Panc1 (cell line): ENCODE measurements around the gene FHIT. TPM values are rescaled to one million over a fixed set of nuclear protein-coding genes. Genes with fewer than 3 reads are reported as not detected.

Experiments
- ATAC-seq: fragments of 200-7000 bp; cut with Tn5 transposase; 2 replicates; pipeline ENCODE4 v1.9.1; 2020; ENCODE audit warnings: mild to moderate bottlenecking, moderate library complexity
- BruUV-seq: library from RNA; stranded (reverse); fragments of 400-500 nt; replicated peaks from 2 replicates; lab custom pipeline; 2021; lab: Mats Ljungman, UMichigan
- CTCF ChIA-PET: fragments of 300-600 bp; sonication (Branson Sonifier 250); formaldehyde crosslinking; loops from one replicate; lab custom pipeline; 2022; ENCODE audit warnings: antibody characterized with exemption; lab: Charles Lee
- POLR2A ChIA-PET: fragments of 300-600 bp; sonication (Branson Sonifier 250); formaldehyde crosslinking; loops from one replicate; lab custom pipeline; 2022; ENCODE audit warnings: antibody characterized with exemption; lab: Charles Lee
- DNase-seq: peaks from one replicate; pipeline ENCODE4 v3.0.0-alpha.2; 2010; ENCODE audit warnings: low read depth, low spot score
- H3K27ac ChIP-seq: 2 replicates; pipeline ENCODE4 v1.5.1; 2011; ENCODE audit warnings: mild to moderate bottlenecking, low read length, inconsistent platforms
- H3K27me3 ChIP-seq: fragments of 200-500 bp; sonication (Bioruptor generic); 2 replicates; pipeline ENCODE4 v1.6.0; 2014; ENCODE audit warnings: low read length, inconsistent platforms; ENCODE audit not compliant: control insufficient read depth, insufficient read depth
- H3K36me3 ChIP-seq: fragments of 200-500 bp; sonication (Bioruptor generic); 2 replicates; pipeline ENCODE4 v1.5.1; 2014; ENCODE audit warnings: inconsistent platforms, mild to moderate bottlenecking, low read length, moderate library complexity; ENCODE audit not compliant: control insufficient read depth, insufficient read depth
- H3K4me1 ChIP-seq: 2 replicates; pipeline ENCODE4 v1.5.1; 2011; ENCODE audit warnings: inconsistent platforms, mild to moderate bottlenecking, low read length, moderate library complexity; ENCODE audit not compliant: control insufficient read depth, insufficient read depth
- H3K4me3 ChIP-seq, 2 experiments: 2 replicates each; pipeline ENCODE4 v1.5.1; 2011 to 2012; ENCODE audit warnings: low read depth in 2 of 2, low read length in 2 of 2, mild to moderate bottlenecking in 2 of 2, inconsistent platforms in 1 of 2, moderate library complexity in 1 of 2
- H3K9me3 ChIP-seq: fragments of 200-500 bp; sonication (Bioruptor generic); 2 replicates; pipeline ENCODE4 v1.5.1; 2014; ENCODE audit warnings: low read depth, mild to moderate bottlenecking, inconsistent platforms, low read length, moderate library complexity; ENCODE audit not compliant: control insufficient read depth, insufficient read depth
- POLR2AphosphoS5 ChIP-seq: IDR thresholded peaks from 2 replicates; pipeline ENCODE4 v1.6.1; 2012; ENCODE audit warnings: mild to moderate bottlenecking, low read depth, low read length, moderate library complexity
- SIN3A ChIP-seq: IDR thresholded peaks from 2 replicates; pipeline ENCODE4 v1.6.1; 2012; ENCODE audit warnings: low read depth, mild to moderate bottlenecking, low read length, moderate library complexity, borderline replicate concordance; ENCODE audit not compliant: insufficient read depth
- TCF7L2 ChIP-seq: IDR thresholded peaks from 2 replicates; pipeline ENCODE4 v1.6.1; 2011; ENCODE audit warnings: mild to moderate bottlenecking, low read depth, low read length, inconsistent platforms
- in situ Hi-C: cut with HindIII; loops from 2 replicates; pipeline ENCODE4 v1.10.0; 2016; ENCODE audit warnings: low sequenced_read_pairs, low pct_unique_long_range_greater_than_20kb
- intact Hi-C: fragments of 100-400 bp; cut with micrococcal nuclease; formaldehyde crosslinking; loops from one replicate; pipeline ENCODE4 v1.10.0; 2022; ENCODE audit not compliant: unreplicated experiment
- total RNA-seq: library from RNA; stranded (reverse); gene quantifications from one replicate; pipeline ENCODE4 v1.2.1, GENCODE V29; 2021; ENCODE audit not compliant: unreplicated experiment
- TF ChIP-seq, protein P1 (sequence below), 2 experiments: IDR thresholded peaks; 2 replicates each; pipeline ENCODE4 v1.6.1; 2011 to 2012; ENCODE audit warnings: low read depth in 2 of 2, control low read depth in 1 of 2, low read length in 1 of 2, mild to moderate bottlenecking in 1 of 2, moderate library complexity in 1 of 2; ENCODE audit not compliant: insufficient read depth in 1 of 2
- TF ChIP-seq, protein P2 (sequence below): fragments of 450-650 bp; IDR thresholded peaks from 2 replicates; pipeline ENCODE4 v1.5.1; 2017; ENCODE audit warnings: mild to moderate bottlenecking

The FHIT gene
- total RNA-seq, 1 experiment from 2014 or later = 2.2 TPM

DNA sequence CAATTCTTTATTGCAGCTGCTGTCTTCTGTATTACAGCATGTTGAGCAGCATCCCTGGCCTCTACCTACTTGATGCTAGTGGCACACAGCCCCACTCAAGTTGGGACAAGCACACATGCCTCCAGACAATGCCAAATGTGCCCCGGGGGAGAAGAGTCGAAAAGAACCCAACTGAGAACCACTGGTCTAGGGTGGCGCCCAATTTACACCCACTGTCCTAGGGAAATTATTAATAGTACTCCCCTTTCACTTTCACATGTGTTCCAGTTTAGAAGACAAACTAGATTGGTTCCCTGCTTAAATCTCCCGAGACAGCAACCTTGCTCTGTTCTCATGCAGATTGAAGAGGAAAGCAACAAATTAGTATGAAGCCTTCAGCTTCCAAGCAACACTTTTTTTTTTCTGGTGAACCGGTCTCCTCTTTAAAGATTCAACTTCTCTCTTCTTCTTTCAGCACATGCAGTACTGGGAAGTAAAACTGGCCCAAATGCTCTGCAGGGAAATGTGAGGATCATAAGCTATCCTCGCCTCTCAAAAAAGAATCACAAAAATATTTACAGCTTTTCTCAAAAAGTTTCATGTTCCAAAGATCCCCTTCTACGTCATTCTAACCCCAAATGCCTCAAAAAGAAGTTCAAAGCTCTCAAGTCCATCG is 1377.5 kb downstream of the FHIT start:
- Histone ChIP-seq H3K27ac (no peak overlapping the region), H3K9me3 (no peaks in the 10 kb centered on the region), H3K4me1 (no peaks in the 10 kb centered on the region), H3K36me3 (no peaks in the 10 kb centered on the region), H3K4me3 (no peak overlapping the region), H3K27me3 (no peaks in the 10 kb centered on the region)
- in situ Hi-C loops = no loop called here
- intact Hi-C loops = no loop called here
- BruUV-seq = no TSS peak
- TF ChIP-seq, protein P1, sequence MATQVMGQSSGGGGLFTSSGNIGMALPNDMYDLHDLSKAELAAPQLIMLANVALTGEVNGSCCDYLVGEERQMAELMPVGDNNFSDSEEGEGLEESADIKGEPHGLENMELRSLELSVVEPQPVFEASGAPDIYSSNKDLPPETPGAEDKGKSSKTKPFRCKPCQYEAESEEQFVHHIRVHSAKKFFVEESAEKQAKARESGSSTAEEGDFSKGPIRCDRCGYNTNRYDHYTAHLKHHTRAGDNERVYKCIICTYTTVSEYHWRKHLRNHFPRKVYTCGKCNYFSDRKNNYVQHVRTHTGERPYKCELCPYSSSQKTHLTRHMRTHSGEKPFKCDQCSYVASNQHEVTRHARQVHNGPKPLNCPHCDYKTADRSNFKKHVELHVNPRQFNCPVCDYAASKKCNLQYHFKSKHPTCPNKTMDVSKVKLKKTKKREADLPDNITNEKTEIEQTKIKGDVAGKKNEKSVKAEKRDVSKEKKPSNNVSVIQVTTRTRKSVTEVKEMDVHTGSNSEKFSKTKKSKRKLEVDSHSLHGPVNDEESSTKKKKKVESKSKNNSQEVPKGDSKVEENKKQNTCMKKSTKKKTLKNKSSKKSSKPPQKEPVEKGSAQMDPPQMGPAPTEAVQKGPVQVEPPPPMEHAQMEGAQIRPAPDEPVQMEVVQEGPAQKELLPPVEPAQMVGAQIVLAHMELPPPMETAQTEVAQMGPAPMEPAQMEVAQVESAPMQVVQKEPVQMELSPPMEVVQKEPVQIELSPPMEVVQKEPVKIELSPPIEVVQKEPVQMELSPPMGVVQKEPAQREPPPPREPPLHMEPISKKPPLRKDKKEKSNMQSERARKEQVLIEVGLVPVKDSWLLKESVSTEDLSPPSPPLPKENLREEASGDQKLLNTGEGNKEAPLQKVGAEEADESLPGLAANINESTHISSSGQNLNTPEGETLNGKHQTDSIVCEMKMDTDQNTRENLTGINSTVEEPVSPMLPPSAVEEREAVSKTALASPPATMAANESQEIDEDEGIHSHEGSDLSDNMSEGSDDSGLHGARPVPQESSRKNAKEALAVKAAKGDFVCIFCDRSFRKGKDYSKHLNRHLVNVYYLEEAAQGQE (IDR thresholded peaks at IDR 0.05; ENCODE audit: insufficient read depth in 1 of 2, low read depth in 2 of 2, low read length in 1 of 2) = no peak
- no peak for TF ChIP-seq SIN3A
- TF ChIP-seq TCF7L2 = no peak
- TF ChIP-seq POLR2AphosphoS5 = no peak
- TF ChIP-seq, protein P2, sequence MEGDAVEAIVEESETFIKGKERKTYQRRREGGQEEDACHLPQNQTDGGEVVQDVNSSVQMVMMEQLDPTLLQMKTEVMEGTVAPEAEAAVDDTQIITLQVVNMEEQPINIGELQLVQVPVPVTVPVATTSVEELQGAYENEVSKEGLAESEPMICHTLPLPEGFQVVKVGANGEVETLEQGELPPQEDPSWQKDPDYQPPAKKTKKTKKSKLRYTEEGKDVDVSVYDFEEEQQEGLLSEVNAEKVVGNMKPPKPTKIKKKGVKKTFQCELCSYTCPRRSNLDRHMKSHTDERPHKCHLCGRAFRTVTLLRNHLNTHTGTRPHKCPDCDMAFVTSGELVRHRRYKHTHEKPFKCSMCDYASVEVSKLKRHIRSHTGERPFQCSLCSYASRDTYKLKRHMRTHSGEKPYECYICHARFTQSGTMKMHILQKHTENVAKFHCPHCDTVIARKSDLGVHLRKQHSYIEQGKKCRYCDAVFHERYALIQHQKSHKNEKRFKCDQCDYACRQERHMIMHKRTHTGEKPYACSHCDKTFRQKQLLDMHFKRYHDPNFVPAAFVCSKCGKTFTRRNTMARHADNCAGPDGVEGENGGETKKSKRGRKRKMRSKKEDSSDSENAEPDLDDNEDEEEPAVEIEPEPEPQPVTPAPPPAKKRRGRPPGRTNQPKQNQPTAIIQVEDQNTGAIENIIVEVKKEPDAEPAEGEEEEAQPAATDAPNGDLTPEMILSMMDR = no peak
- CTCF ChIA-PET = no interaction called here
- ATAC-seq = no peak
- POLR2A ChIA-PET = no interaction called here
- DNase-seq = no peak

DNA sequence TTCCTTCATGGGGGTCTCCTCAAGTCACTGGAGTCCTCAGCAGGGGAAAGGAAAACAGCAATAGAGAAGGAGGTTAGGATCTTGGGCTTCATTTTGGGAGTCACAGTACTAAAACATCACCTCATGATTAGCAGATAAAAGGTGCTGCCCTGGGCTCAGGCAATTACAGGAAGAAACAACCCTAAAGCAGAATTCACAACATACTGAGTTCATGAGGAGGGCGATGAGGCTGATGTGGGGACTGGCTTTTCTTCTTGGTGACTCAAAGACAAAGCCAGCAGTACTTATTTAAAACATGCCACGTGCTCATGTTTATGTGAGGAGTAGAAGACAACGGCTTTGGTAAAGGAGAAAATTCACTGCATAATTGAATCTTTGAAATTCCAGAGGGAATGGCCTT is 1379.1 kb downstream of the FHIT start:
- no peaks in the 10 kb centered on the region for H3K36me3 ChIP-seq
- ATAC-seq (no peak), DNase-seq (no peak)
- H3K4me1 ChIP-seq = no peaks in the 10 kb centered on the region
- CTCF ChIA-PET = no interaction called here
- in situ Hi-C loops = no loop called here
- TF ChIP-seq, protein P2 = no peak
- TF ChIP-seq, protein P1 (IDR thresholded peaks at IDR 0.05; ENCODE audit: insufficient read depth in 1 of 2, low read depth in 2 of 2, low read length in 1 of 2) = no peak
- TF ChIP-seq POLR2AphosphoS5 (no peak), TCF7L2 (no peak), SIN3A (no peak)
- POLR2A ChIA-PET = no interaction called here
- no peaks in the 10 kb centered on the region for H3K27me3 ChIP-seq
- intact Hi-C loops = no loop called here
- no TSS peak for BruUV-seq
- no peak overlapping the region for H3K4me3 ChIP-seq
- no peaks in the 10 kb centered on the region for H3K9me3 ChIP-seq
- no peak overlapping the region for H3K27ac ChIP-seq
